Measurements from ENCODE around the gene AKAP6.

DNA sequence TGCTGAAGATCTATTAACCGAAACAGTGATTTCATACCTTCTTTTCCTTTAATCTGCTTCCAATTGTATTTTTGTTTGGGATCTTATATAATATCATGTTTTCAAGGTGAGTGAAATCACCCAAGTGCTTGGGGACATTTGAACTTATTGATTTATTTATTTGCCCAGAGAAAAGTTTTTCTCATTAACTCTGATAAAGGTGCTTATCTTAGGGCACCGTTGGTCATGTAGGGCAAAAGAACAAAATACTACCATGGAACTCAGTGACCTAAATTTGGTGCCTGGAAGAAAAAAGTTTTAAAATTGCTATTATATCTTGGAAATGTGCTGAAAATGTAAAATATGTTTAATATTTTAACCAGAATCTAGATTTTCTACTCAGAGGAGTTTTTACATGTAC, 402.2 kb downstream of the AKAP6 start:
- TF ChIP-seq POLR2A (IDR thresholded peaks at IDR 0.05; ENCODE audit: low read depth, low read length) (no peak), POLR2AphosphoS5 (IDR thresholded peaks at IDR 0.05; ENCODE audit: low read depth, low read length) (no peak)

All from GM12891 (cell line).